GM12865 (cell line): ENCODE data around the gene PDAP1.
A peak's percentile ranks its signal among the peaks of the same experiment; 100 is the strongest.
"Not testable (repeated sequence)": the region's sequence is repeated elsewhere in the genome, so short reads cannot be mapped to it uniquely, and the experiment has no call there.

Experiments
- DNase-seq: peaks from one replicate; pipeline ENCODE4 v3.0.0; 2010; ENCODE audit warnings: low read depth
- H3K4me3 ChIP-seq: 2 replicates; pipeline ENCODE4 v1.5.1; 2011; ENCODE audit warnings: mild to moderate bottlenecking, low read depth, low read length, control low read depth
- TF ChIP-seq, protein P1 (sequence below): IDR thresholded peaks from 2 replicates; pipeline ENCODE4 v1.5.1; 2011; ENCODE audit warnings: low read length, control low read depth, low read depth, inconsistent platforms; ENCODE audit not compliant: insufficient read depth; ENCODE audit errors: missing control alignments

Gene PDAP1

GRCh38 chr7:99418260-99418659 lies 9.9 kb upstream of the PDAP1 start:
- TF ChIP-seq, protein P1, sequence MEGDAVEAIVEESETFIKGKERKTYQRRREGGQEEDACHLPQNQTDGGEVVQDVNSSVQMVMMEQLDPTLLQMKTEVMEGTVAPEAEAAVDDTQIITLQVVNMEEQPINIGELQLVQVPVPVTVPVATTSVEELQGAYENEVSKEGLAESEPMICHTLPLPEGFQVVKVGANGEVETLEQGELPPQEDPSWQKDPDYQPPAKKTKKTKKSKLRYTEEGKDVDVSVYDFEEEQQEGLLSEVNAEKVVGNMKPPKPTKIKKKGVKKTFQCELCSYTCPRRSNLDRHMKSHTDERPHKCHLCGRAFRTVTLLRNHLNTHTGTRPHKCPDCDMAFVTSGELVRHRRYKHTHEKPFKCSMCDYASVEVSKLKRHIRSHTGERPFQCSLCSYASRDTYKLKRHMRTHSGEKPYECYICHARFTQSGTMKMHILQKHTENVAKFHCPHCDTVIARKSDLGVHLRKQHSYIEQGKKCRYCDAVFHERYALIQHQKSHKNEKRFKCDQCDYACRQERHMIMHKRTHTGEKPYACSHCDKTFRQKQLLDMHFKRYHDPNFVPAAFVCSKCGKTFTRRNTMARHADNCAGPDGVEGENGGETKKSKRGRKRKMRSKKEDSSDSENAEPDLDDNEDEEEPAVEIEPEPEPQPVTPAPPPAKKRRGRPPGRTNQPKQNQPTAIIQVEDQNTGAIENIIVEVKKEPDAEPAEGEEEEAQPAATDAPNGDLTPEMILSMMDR, result no peak
- DNase-seq, result no peak
- no peak overlapping the region for H3K4me3 ChIP-seq

- DNase-seq, result peak; percentile 51
- TF ChIP-seq, protein P1, result peak; percentile 51
- H3K4me3 ChIP-seq, result not testable (repeated sequence)
Measured at GRCh38 chr7:99415513-99416127, 7.2 kb upstream of the PDAP1 start.

GRCh38 chr7:99410635-99411034 lies 2.2 kb upstream of the PDAP1 start:
- DNase-seq, result no peak
- TF ChIP-seq, protein P1, result no peak
- H3K4me3 ChIP-seq, result no peak overlapping the region

DNA sequence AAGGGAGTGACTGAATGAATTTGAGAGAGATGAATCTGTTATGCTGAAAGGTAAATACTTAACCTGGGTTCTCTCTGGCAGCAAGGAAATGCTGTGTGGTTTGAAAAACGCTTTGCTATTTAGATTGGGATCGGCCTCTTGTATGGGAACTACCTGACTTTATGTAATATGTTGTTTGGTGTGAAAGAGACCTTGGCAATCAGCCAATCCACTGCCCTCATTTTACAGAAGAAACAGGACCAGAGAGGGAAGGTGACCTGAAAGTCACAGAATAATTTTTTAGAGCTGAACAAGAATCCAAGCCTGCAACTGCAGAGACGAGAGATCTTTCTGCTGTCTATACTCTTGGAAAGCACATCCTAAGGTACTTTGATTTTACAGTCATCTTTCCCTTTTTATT lies 1.4 kb upstream of the PDAP1 start:
- DNase-seq, result no peak
- H3K4me3 ChIP-seq, result peak overlapping the region; percentile 73
- TF ChIP-seq, protein P1, result no peak

- H3K4me3 ChIP-seq, result peak overlapping the region; percentile 73
- no peak for DNase-seq
Measured at GRCh38 chr7:99409192-99409572, 785 bp upstream of the PDAP1 start.

GRCh38 chr7:99407872-99408378 lies 472 bp downstream of the PDAP1 start:
- DNase-seq, result peak; percentile 46
- H3K4me3 ChIP-seq, result peak overlapping the region; percentile 73
- TF ChIP-seq, protein P1, result no peak

More at GRCh38 chr7:99409192-99409572, 785 bp upstream of the PDAP1 start:
- TF ChIP-seq, protein P1, result no peak

DNA sequence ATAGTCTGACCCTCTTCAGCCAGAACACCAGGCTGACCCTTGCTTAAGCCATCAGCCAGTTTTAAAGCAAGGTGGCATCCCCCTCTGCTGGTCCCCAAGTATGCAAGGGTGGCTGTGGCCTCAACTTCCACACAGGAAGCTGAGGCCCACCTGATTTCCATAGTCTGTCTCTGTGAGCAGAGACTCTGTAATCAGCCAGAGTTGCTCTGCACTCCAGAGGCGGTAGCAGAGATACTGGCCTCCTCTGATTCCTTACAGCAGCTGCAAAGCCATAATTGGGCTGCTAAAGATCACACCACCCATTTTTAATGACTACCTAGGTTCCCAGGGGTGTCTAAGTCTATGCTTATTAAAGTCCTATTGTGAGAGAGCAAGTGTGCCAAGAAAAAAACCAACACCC lies 1.8 kb downstream of the PDAP1 start:
- H3K4me3 ChIP-seq, result peak overlapping the region; percentile 73
- peak; percentile 44 for DNase-seq
- TF ChIP-seq, protein P1, result no peak
